Ascending aorta (tissue), 2 donors: Measurements from ENCODE around the gene RAD51B. TPM values are rescaled to one million over a fixed set of nuclear protein-coding genes. Genes with fewer than 3 reads are reported as not detected.
A peak's percentile ranks its signal among the peaks of the same experiment; 100 is the strongest.
"Not testable (repeated sequence)": the region's sequence is repeated elsewhere in the genome, so short reads cannot be mapped to it uniquely, and the experiment has no call there.

Source experiments
- DNase-seq, 2 donors: peaks; one replicate each; pipeline ENCODE4 v3.0.0-alpha.2; 2019; ENCODE audit warnings: low spot score in 2 of 2
- H3K27ac ChIP-seq, 2 donors: fragments of 200-600 bp; sonication (generic); one replicate each; pipeline ENCODE4 v1.5.1; 2016 to 2017; ENCODE audit warnings: mild to moderate bottlenecking in 1 of 2
- H3K27me3 ChIP-seq: fragments of 200-600 bp; sonication (generic); one replicate; pipeline ENCODE4 v1.5.1; 2017
- H3K36me3 ChIP-seq, 2 donors: fragments of 200-600 bp; sonication (generic); one replicate each; pipeline ENCODE4 v1.5.1; 2016
- H3K4me1 ChIP-seq, 2 donors: fragments of 200-600 bp; sonication (generic); one replicate each; pipeline ENCODE4 v1.5.1; 2016 to 2017; ENCODE audit warnings: mild to moderate bottlenecking in 1 of 2
- H3K4me3 ChIP-seq, 2 donors: fragments of 200-600 bp; sonication (generic); one replicate each; pipeline ENCODE4 v1.5.1; 2016 to 2017; ENCODE audit warnings: mild to moderate bottlenecking in 1 of 2
- H3K9me3 ChIP-seq, 2 donors: fragments of 200-600 bp; sonication (generic); one replicate each; pipeline ENCODE4 v1.5.1; 2016
- CTCF ChIP-seq, 3 experiments: fragments of 200-600 bp in 2 of 3; fragments of 450-650 bp in 1 of 3; sonication (generic) in 2 of 3; IDR thresholded peaks; one replicate each; pipeline ENCODE4 v1.5.1; 2016 to 2019; ENCODE audit warnings: antibody characterized with exemption in 3 of 3, mild to moderate bottlenecking in 1 of 3, moderate library complexity in 1 of 3
- intact Hi-C: fragments of 100-400 bp; cut with DNase I; formaldehyde crosslinking; loops from one replicate; pipeline ENCODE4 v1.15.1; 2023
- total RNA-seq: library from RNA; depleted of rRNA; stranded (reverse); fragments of >200 nt; gene quantifications from one replicate; pipeline ENCODE4 v1.1.0, GENCODE V29; 2016

RAD51B gene
- total RNA-seq, 1 donor from 2014 or later: not detected

- Histone ChIP-seq H3K36me3 (no peaks in the 10 kb centered on the region), H3K27me3 (no peaks in the 10 kb centered on the region), H3K4me1 (peaks cover 2 to 8% of the 10 kb centered on the region in 2 donors), H3K9me3 (peaks cover 0 to 9% of the 10 kb centered on the region in 2 donors), H3K27ac (no peak overlapping the region), H3K4me3 (no peak overlapping the region)
- TF ChIP-seq CTCF (IDR thresholded peaks at IDR 0.05): no peak
- no peak for DNase-seq
- intact Hi-C loops: no loop called here
These were observed 208.5 kb downstream of the RAD51B start for GRCh38 chr14:68028075-68028474.

- DNase-seq, H3K27ac ChIP-seq, H3K4me1 ChIP-seq, H3K27me3 ChIP-seq, H3K4me3 ChIP-seq, intact Hi-C loops, H3K9me3 ChIP-seq, H3K36me3 ChIP-seq: not testable (repeated sequence)
These were observed 211.4 kb downstream of the RAD51B start for GRCh38 chr14:68031011-68031410.

- TF ChIP-seq CTCF (IDR thresholded peaks at IDR 0.05): no peak
- Histone ChIP-seq H3K27ac (peak overlapping the region; percentile 15 to 35), H3K27me3 (no peaks in the 10 kb centered on the region), H3K36me3 (no peaks in the 10 kb centered on the region), H3K4me3 (no peak overlapping the region), H3K9me3 (peaks cover 0 to 9% of the 10 kb centered on the region in 2 donors), H3K4me1 (peaks cover 2 to 12% of the 10 kb centered on the region in 2 donors)
- intact Hi-C loops: no loop called here
- DNase-seq: no peak
These were observed 212.6 kb downstream of the RAD51B start for GRCh38 chr14:68032154-68032553.

- intact Hi-C loops: no loop called here
- no peak overlapping the region for H3K4me3 ChIP-seq
- no peak for TF ChIP-seq CTCF (IDR thresholded peaks at IDR 0.05)
These were observed 213.9 kb downstream of the RAD51B start for GRCh38 chr14:68033336-68033932.

GRCh38 chr14:68034896-68035295 is 215.3 kb downstream of the RAD51B start:
- no peaks in the 10 kb centered on the region for H3K27me3 ChIP-seq
- H3K4me3 ChIP-seq: no peak overlapping the region
- no peak overlapping the region for H3K27ac ChIP-seq
- TF ChIP-seq CTCF (IDR thresholded peaks at IDR 0.05): no peak
- H3K36me3 ChIP-seq: no peaks in the 10 kb centered on the region
- intact Hi-C loops: no loop called here
- H3K9me3 ChIP-seq: peaks cover 0 to 4% of the 10 kb centered on the region in 2 donors
- H3K4me1 ChIP-seq: peaks cover 2 to 12% of the 10 kb centered on the region in 2 donors
- DNase-seq: no peak

More at GRCh38 chr14:68033336-68033932, 213.9 kb downstream of the RAD51B start:
- H3K27me3 ChIP-seq: no peaks in the 10 kb centered on the region
- H3K27ac ChIP-seq: peak overlapping the region in 1 of 2 donors; percentile 15
- peaks cover 2 to 12% of the 10 kb centered on the region in 2 donors for H3K4me1 ChIP-seq
- no peak for DNase-seq
- peaks cover 0 to 9% of the 10 kb centered on the region in 2 donors for H3K9me3 ChIP-seq
- no peaks in the 10 kb centered on the region for H3K36me3 ChIP-seq

- no peak for DNase-seq
- Histone ChIP-seq H3K27ac (peak overlapping the region; percentile 60 to 62), H3K4me3 (no peak overlapping the region), H3K4me1 (peaks cover 2 to 12% of the 10 kb centered on the region in 2 donors), H3K9me3 (no peaks in the 10 kb centered on the region), H3K27me3 (no peaks in the 10 kb centered on the region), H3K36me3 (no peaks in the 10 kb centered on the region)
- no peak for TF ChIP-seq CTCF (IDR thresholded peaks at IDR 0.05)
- intact Hi-C loops: no loop called here
These were observed 216.6 kb downstream of the RAD51B start for GRCh38 chr14:68036202-68036601.
